NCI-H2196 treated with DMSO at 0.1 percent for 48 hours (cell line): Measurements from ENCODE around the gene TNC.
"Not testable (repeated sequence)": the region's sequence is repeated elsewhere in the genome, so short reads cannot be mapped to it uniquely, and the experiment has no call there.

Experiments
- DNase-seq: peaks from one replicate; lab custom pipeline; 2025; ENCODE audit not compliant: unreplicated experiment; lab: John Stamatoyannopoulos, UW

The TNC gene

DNA sequence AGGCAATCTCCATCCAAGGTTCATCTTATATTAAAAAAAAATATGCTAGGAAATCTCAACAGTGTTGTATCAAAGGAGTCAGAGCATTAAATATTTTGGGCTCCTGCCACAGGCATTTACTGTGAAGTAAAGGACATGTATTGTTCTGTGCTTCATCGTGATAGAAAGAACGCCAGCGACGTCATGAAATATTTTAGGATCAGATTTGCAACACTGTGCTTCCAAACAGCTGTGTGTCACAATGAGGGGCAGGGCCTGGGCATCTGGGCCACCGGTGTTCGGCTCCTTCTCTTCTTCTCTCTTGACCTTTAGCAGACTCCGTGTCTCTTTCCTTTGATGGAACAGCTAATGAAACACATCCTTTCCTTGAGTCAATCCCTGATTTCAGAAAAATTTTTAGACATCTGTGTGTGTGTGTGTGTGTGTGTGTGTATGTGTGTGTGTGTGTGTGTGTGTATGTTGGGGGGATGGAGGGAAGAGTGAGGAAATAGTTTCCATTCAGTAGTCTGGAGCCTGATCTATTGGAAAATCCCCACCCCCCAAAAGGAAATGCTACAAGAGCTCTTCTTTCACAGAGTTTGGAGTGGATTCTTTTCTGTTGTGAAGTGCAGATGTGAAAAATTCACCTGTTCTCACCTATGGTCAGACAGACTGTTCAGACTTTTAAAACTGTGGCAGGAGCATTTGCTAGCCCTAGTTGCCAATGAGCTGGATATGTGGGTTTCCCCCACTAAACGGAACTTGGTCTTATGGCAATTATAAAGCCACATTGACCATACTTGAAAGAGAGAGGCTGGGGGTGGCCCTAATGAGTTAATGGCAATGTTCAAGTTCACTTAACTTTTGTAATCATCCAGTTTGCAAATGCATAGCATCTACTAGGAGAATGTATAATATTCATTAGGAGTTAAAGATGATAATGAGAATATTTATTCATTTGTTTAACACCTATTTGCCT is 18.1 kb upstream of the TNC start:
- DNase-seq = no peak

DNA sequence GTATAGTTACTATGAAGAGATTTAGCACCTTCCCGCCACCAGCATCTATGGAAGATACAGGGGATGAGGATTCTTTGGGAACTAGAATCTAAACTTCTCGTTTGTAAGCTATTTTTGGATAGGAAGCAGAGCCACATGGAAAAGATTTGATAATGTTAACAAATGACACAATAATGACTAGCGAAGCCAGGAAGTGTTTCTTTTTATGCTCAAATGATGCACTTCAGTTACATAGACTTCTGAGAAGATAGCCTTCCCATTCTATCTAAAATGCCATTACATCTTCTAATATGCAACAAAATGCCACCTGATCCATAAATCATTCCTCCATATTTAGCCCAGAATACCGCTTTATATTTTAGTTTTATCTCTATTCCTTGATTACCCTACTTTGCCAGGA is 17.0 kb upstream of the TNC start:
- DNase-seq = no peak

DNA sequence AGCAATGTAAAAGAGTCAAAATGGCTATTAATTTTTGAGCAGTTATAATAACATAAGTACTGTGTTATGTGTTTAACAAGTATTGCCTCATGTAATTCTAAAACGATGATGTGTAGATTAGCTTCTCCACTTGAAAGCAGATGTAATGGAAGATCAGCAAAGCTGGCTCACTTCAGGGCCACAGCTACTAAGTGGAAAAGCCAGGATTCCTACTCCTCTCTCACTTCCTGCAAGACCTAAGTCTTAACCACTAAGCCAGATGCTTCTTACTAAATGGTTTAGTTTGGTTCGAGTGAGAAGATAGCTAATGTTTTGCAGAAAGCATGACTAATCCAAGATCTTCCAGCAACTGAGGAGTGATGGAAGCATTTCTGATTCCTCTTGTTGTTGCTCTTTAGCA is 15.7 kb upstream of the TNC start:
- no peak for DNase-seq

DNA sequence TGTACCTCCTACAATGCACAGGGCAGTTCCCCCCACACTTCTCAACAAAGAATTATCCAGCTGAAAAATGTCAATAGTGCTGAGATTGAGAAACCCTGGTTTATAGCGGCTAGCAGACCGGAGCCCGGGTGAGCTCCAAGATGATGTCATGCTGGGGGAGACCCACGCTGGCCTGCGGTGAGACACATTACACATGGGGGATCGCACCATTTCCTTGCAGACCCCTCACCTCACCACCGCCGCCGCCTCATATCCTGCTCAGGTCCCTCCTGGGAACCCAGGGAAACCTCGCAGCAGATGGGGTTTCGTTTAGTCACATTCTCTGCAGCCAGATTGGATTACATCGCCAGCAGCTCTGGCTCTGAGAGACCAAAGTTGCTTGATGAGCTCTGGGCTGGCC is 14.7 kb upstream of the TNC start:
- DNase-seq = no peak

DNA sequence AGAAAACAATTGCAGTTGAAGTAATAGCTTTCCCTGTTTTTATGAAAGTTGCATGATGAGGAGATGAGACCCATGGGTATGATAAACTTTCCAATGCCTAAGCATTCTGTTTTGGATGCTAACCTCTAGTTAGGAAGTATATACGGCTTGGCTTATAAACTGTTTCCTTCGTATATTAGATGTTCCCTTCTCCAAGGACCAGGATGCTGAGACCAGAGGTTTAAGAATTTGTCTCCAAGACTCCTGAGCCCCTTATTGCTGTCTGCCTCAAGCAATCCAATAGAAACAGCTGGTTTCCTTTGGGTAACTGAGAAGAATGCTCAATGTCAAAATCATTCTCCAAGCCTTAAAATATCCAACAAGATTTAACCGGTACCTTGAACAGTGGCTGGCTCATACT is 12.2 kb upstream of the TNC start:
- DNase-seq = no peak

DNA sequence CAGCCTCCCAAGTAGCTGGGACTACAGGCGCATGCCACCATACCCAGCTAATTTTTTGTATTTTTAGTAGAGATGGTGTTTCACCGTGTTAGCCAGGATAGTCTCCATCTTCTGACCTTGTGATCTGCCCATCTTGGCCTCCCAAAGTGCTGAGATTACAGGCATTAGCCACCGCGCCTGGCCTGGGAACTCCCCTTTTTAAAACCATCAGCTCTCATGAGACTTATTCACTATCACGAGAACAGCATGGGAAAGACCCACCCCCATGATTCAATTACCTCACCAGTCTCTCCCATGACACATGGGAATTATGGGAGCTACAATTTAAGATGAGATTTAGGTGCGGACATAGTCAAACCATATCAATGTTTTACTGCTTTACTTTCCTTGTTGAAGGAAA is 10.8 kb upstream of the TNC start:
- DNase-seq = not testable (repeated sequence)

DNA sequence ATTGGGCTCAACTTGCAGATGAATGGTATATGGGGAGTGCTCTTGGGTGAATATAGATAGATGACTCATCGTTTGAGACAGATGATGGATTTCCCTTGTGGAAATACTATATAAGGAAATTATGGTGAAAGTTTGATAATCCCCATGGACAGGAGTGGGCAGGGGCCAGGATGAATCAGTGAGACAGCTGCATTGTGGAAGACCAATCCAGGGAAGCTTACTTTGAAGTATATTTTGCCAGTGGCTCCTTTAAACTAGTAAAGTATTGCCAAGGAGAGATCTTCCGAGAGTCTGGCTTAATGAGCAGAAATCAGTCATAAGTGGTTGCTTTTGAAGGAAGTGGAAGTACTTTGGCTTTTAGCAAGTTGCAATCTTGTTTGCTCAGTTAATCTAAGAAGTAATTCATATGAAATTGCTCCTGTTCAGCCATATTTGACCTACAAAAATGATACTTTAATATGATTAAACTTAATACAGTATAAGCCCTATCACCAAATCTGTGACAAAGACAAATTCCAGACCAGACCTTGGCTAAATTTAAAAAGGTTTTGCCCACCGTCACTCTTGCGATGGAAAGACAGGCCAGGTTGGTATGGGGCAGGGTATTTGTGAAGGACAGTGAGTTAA is 9.3 kb upstream of the TNC start:
- no peak for DNase-seq

DNA sequence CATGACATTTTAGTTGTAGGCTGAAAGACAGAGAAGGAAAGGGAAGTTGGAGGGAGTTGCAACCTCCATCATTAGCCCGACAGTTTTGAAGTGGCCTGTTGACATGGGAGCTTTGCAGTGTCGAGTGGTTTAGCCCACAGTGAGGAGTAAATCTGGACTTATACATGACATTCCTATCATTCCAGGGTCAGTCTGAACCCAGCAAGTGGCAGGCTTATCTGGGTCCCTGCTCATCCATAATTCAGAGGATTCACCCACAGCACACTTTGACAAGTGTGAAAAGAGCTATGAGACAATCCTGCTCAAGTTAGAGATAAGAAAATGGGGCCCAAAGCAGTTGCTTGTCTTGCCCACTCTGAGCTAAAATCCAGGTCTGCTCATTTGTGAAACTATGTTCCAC is 8.4 kb upstream of the TNC start:
- DNase-seq = no peak

DNA sequence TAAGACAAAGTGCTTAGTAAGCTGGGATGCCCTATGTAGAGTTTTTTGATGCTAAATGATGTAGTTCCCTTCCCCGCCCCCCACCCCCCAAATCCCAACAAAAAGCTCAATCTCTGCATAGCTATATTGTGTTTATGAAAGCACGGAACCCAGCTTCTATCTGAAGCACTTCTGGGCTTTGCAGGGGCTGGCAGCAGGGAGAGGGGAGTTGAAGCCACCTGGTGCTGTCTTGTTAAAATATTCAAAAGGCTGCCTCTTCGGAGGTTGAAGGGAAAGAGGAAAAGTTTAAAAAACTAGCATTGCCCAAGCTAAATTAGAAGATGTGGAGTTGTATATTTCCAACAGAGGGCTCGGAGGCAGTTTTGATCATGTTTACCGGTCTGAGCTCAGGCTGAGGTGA is 5.0 kb upstream of the TNC start:
- no peak for DNase-seq

DNA sequence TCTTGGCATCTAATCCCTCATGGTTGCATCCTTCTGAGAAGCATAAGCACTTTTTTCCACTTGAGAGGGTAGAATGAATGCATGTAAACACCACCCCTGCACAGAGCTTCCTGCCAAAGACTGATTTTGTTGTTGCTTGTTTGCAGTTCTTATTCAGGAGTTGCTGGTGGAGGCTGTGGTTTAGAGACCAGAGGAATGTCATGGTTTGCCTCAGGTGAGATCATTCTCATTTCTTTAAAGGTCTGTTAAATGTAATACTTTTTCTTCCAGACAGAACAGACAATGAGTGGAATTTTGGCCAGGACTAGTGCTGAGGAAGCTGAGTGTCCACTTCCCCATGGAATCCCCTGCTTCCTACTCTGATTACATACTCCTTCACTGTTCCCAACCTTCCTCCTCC is 3.2 kb upstream of the TNC start:
- peak; percentile 26 for DNase-seq

DNA sequence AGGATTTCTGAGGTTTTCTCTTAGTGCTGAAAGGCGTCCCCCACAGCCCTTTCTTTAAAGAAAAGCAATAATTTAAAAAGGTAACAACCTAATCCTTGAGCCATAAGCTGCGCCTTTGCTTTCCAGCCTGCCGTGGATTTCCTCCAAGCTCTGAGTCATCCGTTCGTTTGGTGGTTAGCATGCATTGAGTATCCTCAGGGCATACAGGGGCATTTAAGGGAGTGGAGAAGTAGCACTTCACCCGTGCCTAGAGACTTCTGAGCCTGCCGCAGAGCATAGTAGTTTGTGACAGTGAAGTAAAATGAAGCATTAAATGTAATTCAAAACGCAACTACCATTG is 892 bp upstream of the TNC start:
- peak; percentile 67 for DNase-seq

DNA sequence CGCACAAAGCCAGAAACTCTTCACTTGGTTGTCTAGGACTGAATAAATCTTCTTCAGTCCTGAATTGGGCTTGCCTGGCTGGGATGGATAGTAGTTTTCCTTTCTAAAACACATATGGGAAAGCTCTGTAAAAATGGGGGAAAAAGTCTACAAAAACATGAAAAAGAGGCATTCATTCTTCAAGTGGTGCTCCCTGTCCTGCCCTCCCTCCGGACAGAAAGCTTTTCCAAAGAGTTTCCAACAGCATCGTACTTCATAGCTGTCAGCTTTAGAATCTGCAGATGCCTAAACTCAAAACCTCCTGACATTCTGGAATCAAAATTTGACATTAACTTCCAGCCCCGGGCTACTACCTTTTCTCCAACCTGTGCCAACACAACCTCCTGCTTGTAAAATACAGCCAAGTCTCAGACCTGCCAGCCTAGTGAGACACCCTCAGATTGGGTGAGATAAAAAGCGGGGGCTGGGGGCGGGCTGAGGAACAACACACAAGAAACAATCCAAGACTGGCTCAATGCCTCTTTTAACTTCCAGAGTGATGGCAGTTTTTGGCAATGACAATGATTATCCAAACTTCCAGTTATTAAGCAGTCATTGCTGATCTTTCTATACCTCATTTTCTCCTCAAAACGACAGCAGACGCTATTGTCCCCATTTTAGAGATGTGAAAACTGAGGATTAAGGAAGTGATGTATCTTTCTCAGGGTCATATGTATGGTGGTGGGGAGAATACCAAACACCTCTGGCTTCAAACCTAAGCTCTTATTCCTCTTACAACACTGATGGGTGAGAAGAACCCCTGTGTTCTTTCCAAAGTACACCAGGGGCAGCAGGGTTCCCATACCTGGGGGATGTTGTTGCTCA is 1.3 kb downstream of the TNC start:
- no peak for DNase-seq

DNA sequence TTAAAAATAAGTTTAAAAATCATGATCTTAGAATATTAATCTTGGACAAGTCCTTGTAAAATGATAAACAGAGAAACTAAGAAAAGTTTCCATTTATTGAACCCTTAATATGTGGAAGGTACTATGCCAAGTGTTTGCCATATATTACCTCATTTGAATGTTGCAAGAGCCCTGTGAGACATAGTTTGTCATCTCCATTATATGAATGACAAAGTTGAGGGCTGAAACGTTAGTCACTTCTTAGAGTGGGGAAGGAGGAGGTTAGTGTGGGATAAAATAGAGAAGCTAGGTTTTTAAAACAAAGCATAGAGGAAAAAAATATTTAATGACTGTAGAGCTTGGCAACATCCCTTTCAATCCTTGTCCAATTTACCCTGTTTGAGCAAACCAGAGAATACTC is 2.0 kb downstream of the TNC start:
- DNase-seq = no peak

DNA sequence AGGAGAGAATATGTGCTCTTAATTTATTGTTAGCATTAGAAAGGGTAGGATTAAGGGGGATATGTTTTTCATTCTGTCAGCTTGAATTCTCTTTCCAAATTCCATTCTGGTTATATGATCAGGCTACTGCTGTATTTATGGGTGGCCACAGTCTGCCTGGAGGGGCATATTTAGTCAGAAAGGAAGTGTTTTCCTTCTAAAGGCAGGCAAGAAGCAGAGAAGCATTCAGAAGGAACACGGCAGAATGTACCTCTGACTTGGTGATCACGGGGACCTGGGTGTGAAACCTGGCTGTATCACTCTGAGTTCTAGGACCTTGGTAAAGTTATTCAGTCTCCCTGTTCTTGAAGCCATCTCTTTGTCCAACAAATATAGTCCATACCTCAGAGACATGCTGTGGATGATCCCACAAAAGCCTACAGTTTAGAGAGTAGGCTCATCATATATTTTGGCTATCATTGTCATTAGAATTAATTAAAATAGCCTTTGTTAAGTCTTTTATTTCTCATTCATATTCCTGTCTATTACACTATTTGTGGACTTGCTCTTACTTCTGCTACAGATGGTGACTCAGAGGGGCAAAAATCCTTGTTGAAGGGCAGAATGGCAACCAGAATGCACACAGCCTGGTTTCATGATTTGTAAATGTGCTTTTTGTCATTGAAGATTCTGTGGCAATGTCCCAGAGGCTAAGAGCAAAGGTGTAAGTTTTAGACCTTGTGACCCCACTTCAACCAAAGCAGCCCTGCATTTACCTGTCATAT is 2.7 kb downstream of the TNC start:
- no peak for DNase-seq

DNA sequence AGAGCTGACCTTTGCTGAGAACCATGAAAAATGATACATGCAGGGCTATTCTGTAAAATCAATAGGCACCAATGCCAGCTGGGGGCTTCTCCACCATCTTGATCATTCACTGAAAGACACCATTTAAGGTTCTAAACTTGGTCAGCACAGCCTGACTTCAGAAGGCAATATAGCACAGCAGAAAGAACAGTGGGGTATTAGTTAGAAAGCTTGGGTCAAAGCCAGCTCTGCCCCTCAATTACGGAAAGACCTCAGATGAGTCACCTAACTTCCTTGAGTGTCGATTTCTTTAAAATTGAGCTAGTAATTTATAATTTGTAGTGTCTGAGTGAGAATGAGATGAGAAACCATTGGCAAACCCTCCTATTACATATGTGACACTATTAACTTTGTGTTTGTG is 3.4 kb downstream of the TNC start:
- no peak for DNase-seq

DNA sequence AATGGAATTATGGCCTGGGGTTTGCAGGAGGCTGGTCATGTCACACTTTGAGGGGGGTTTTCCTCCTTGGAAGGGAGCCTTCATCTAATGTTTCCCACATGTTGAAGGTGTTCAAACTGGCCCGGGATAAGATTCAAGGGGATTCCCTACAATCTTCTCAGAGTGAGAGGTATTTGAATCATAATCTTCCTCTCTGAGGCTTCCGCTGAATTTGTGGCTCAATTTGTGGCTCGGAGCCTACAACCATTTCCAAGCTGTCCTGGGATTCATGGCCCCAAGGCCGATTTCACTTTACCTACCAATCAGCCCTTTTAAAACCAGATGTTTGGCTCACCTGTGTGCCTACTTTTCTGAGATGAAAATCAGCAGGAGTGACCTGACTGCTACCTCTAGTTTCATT is 3.9 kb downstream of the TNC start:
- no peak for DNase-seq

DNA sequence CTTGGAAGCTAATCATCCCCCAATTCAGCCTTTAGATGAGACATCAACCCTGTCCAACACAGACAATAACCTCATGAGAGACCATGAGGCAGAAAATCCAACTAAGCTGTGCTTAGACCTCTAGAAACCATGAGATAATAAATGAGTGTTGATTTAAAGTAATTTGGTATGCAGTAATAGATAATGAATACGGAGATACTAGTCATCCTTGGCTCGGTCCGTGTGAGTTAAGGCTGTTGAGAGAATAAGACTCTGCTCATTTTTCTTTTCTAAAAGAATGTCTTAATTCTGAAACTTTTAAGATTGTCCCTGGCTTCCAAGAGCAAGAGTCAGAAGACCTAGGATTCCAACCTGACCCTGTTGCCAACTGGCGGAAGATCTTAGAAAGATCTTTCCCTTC is 6.1 kb downstream of the TNC start:
- DNase-seq = no peak

DNA sequence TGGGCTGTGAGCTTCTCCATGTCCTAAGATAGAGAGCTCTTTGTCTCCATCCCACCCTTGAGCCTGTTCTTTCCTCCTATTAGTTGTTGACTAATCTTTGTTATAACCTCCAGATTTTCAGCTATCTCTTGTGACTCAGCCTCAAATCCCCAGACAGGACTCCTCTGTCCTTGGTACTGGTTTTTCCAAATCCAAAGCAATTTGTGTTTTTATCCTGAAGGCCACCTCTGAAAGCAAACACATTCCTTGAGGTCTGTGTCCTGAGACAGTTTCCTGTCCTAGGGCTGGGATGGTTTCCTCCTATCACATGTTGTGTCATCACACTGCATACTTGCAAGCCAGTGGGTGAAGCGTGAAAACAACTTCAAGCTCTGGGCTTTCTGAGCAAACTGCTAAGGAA is 8.5 kb downstream of the TNC start:
- no peak for DNase-seq

DNA sequence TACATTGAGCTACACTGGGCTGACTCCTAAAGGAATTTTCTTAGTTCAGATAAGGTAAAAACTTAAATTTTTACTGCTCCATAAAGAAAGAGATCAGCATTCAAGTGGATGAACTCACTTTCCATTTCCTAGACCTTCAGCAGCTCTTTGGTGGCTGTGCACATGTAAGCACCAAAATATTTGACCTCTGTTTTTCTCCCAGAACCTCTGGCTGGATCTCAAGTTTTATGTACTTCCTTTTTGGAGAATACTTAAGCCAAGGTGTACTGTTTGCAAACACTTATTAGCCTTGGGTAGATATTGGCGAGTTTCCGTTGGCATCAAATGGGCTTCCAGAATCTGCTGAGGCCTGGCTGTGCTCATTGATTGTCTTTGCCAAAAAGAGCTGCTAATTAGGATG is 10.3 kb downstream of the TNC start:
- DNase-seq = peak; percentile 61

DNA sequence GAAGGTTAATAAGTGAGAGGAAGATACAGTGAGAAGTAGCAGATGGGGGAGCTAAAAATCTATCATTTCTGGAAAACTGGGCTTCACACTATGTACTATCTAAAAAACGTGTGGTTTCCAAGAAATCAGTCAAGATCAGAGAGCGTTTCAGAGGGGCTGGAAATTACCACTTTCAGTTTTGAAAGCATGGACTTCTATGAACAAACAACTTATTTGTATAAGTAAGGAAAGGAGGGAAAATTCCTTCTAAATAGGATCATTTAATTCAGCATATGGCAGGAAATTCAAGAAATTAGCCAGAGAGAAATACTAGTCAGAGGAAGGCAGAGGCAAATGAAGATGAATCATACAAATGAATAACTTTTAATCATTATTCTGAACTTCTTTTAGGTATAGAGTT is 11.3 kb downstream of the TNC start:
- DNase-seq = no peak

DNA sequence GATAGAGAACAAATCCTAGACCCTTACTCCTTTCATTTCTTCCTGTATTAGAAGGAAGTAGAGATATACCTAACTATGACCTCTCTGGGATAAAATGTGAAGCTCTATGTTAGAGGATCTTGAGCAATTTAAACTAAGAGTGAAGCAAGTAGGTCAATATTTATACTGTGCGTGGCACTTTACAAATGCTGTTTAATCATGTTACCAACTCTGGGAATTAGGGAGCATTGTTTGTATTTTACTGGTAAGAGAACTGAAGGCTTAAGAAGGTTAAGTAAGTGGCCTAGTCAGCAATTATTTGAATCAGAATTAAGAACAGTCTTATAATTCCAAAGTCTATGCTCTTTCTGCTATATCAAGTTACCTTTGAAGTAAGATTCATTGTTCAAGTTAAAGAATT is 12.0 kb downstream of the TNC start:
- no peak for DNase-seq
